CD4-positive, alpha-beta T cell treated with Interleukin-10 for 1 hour (primary cell): ENCODE results near the gene AKNA.
"Not testable (repeated sequence)": the region's sequence is repeated elsewhere in the genome, so short reads cannot be mapped to it uniquely, and the experiment has no call there.

ENCODE experiments used
- DNase-seq: peaks from one replicate; pipeline ENCODE4 v3.0.0-alpha.2; 2020

AKNA gene

DNA sequence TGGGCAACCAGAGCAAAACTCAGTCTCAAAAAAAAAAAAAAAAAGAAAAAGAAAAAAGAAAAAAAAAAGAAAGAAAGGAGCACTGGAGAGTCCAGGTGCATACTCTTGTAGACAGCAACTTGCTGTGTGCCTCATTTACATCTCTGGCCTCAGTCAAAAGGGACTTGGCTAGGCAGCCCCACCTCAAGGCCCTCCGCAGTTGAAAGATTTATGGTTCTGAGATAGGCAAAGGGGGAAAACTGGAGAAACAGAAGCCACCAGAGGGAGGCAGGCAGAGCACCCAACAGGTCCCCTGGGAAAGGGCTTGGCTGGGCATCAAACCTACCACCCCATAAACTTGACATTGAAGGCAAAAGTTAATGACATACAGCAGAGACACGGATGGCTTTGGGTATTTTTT is 52.0 kb downstream of the AKNA start:
- no peak for DNase-seq

DNA sequence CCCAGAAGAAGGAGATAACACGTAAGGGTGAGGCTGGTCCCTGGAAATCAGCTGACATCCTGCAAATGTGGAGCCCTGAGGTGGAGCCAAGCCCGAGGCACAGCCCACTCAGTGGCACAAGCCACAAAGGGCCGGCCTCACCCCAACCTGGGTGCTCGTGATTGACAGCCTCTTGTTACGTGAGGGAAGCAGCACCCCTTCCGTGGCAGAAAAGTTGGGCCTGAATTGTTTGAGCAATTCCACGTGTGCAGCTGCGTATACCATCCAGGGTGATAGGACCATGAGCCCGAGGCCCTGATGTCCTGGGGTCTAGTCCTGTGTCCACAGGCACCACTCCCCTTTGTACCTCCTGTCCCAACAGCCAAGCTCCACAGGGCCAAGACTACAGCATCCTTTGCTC is 53.3 kb downstream of the AKNA start:
- DNase-seq = no peak

DNA sequence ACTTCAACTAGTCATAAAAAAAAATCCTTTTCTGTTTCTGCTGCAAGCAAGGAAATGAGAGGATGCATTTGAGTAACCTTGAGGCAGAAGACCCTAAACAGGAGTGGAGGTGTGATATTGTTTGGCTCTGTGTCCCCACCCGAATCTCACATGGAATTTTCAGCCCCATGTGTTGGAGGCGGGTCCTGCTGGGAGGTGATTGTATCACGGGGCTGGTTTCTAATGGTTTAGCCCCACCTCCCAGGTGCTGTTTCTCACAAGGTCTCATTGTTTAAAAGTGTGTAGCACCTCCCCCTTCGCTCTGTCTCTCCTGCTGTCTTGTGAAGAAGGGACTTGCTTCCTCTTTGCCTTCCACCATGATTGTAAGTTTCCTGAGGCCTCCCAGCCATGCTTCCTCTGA is 54.1 kb downstream of the AKNA start:
- DNase-seq = not testable (repeated sequence)

DNA sequence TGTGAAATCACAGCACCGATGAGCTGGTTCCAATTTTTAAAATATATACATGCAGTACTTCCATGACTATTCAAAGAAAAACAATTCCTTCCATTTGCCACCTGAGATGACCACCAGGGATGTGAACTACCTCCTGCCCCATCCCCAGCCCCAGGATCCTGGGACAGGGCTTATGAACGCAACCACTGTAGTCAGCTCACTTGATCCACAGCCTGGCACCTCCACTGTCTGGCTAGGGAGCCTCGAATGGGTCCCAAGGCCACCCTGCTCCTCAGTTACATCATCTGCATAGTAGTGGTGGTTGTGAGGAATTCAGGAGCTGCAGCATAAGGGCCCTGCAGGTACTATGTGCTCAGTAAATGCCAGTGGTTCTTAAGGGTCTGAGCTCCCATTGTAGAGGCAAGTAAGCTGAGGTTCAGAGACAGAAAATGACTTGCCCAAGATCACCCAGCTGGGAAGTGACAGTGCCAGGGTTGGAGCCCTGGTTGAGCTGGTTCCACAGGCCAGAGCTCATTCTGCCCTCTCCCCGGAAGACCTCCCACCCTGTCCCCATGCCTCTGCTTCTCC is 55.2 kb downstream of the AKNA start:
- not testable (repeated sequence) for DNase-seq

DNA sequence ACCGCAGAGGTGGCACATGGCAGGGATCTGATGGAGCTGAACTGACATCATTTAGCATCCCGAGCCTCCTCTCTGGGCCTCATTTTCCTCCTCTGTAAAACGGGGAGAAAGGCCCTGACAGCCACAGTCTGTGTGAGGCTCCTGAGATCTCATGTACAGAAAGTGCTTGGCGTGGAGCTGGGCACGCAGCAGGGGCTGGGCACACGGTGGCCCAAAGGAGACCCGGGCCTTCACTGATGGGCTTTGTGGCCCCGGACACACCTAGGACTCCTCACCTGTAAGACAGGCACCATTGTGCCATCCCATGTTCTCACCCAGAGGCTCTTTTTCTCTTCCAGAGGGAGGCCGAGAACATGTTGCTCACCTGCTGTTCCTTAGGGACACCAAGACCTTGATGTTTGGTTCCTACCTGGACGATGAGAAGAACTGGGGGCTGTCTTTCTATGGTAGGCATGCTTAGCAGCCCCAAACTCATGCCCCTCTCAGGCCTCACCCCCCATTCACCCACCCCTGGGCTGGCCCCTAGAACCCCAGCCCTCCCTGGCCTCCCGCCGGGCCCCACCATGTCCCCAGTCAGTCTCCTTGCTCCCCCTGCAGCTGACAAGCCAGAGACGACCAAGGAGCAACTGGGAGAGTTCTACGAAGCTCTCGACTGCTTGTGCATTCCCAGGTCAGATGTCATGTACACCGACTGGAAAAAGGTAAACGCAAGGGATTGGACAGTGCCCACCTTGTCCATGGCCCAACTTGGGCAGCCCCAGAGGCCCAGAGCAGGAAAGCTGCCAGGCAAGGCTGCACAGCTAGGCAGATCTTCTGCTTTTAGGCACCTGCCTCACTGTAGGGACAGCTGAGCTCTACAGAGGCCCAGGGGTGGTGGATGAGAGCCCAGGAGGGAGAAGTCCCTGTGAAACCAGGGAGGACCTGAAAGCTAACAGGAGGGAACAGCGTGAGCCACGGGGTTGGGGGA is 56.3 kb downstream of the AKNA start:
- DNase-seq = not testable (repeated sequence)

DNA sequence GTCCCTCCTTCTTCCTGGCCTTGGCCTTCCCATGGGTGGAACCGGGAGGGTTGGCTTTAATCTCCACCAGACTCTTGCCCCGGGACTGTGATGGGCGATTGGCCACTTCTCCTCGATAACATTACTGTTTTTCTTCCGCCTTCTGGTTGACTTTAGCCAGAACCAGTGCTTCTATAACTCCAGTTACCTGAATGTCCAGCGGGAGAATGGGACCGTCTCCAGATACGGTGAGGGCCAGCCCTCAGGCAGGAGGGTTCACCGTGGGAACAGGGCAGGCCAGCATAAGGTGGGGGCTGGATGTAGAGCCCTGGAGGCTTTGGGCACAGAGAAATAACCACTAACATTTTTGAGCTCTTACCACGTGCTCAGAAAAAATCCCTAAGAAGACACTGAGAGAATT is 57.1 kb downstream of the AKNA start:
- DNase-seq = no peak

DNA sequence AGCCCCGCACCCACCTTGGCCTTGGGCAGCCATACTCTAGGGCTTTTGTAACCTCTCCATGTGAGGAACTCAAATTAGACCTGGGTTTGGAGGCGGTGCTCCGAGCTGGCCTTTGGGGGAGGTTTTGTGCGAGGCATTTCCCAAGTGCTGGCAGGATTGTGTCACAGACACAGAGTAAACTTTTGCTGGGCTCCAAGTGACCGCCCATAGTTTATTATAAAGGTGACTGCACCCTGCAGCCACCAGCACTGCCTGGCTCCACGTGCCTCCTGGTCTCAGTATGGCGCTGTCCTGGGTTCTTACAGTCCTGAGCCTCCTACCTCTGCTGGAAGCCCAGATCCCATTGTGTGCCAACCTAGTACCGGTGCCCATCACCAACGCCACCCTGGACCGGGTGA is 58.2 kb downstream of the AKNA start, which contains the start of gene ORM2:
TSS of gene ORM2 (plus strand) at position 245 of the 398 bp plus-strand sequence. CDS start at position 281, 36 bp downstream.
- not testable (repeated sequence) for DNase-seq

DNA sequence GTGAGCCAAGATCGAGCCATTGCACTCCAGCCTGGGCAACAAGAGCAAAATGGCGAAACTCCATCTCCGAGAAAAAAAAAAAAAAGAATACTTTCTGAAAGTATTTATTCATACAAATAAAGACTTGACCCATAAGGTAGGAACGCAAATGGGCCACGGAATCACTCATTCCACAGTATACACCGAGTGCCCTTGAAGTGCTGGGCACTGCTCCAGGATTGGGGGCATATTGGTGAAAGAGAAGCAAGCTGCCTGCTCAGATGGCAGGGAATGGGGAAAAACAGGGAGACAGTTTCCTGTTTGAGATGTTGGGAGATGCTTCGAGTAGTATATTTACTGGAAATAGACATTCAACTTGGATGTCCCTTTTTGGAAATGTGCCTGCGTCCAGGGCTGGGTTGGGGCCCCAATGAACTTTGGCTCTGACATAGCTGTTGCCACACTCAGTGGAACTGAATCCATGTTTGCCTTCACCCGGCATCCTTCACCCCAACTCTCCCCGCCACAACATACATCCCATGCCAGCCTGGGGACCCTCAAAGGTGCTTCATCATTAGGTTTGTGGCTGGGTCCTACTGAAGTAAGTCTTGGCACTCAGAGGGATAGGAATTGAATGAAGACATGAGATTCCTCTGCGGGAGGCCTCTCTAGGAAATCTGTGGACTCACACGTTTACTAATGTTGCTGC is 58.7 kb downstream of the AKNA start:
- DNase-seq = not testable (repeated sequence)

DNA sequence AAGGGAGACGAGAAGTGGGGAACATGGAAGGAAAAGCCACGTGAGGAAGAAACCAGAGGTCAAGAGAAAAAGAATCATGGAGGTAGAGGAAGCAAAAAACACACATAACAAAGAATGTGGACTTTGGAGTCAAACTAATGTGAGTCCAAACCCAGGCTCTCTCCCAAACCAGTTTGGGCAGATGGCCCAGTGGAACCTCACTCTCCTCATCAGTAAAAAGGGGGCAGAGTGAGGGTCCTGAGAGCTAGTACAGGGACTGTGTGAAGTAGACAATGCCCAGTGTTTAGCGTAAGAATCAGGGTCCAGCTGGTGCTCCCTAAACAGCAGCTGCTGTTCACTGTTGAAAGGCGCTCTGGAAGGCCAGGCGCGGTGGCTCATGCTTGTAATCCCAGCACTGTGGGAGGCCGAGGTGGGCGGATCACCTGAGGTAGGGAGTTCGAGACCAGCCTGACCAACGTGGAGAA is 59.4 kb downstream of the AKNA start:
- not testable (repeated sequence) for DNase-seq

DNA sequence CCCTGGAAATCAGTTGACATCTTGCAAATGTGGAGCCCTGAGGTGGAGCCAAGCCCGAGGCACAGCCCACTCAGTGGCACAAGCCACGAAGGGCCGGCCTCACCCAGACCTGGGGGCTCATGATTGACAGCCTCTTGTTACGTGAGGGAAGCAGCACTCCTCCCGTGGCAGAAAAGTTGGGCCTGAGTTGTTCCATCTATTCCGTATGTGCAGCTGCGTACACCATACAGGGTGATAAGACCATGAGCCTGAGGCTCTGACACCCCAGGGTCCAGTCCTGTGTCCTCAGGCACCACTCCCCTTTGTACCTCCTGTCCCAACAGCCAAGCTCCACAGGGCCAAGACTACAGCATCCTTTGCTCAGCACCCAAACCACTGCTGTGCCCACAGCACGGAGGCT is 60.0 kb downstream of the AKNA start:
- DNase-seq = no peak

DNA sequence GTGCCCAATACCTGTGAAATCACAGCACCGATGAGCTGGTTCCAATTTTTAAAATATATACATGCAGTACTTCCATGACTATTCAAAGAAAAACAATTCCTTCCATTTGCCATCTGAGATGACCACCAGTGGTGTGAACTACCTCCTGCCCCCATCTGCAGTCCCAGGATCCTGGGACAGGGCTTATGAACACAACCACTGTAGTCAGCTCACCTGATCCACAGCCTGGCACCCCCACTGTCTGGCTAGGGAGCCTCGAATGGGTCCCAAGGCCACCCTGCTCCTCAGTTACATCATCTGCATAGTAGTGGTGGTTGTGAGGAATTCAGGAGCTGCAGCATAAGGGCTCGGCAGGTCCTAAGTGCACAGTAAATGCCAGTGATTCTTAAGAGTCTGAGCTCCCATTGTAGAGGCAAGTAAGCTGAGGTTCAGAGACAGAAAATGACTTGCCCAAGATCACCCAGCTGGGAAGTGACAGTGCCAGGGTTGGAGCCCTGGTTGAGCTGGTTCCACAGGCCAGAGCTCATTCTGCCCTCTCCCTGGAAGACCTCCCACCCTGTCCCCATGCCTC is 62.0 kb downstream of the AKNA start:
- DNase-seq = not testable (repeated sequence)

DNA sequence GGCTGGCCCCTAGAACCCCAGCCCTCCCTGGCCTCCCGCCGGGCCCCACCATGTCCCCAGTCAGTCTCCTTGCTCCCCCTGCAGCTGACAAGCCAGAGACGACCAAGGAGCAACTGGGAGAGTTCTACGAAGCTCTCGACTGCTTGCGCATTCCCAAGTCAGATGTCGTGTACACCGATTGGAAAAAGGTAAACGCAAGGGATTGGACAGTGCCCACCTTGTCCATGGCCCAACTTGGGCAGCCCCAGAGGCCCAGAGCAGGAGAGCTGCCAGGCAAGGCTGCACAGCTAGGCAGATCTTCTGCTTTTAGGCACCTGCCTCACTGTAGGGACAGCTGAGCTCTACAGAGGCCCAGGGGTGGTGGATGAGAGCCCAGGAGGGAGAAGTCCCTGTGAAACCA is 62.8 kb downstream of the AKNA start:
- DNase-seq = not testable (repeated sequence)

DNA sequence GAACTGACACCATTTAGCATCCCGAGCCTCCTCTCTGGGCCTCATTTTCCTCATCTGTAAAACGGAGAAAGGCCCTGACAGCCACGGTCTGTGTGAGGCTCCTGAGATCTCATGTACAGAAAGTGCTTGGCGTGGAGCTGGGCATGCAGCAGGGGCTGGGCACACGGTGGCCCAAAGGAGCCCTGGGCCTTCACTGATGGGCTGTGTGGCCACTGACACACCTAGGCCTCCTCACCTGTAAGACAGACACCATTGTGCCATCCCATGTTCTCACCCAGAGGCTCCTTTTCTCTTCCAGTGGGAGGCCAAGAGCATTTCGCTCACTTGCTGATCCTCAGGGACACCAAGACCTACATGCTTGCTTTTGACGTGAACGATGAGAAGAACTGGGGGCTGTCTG is 63.3 kb downstream of the AKNA start:
- DNase-seq = no peak

DNA sequence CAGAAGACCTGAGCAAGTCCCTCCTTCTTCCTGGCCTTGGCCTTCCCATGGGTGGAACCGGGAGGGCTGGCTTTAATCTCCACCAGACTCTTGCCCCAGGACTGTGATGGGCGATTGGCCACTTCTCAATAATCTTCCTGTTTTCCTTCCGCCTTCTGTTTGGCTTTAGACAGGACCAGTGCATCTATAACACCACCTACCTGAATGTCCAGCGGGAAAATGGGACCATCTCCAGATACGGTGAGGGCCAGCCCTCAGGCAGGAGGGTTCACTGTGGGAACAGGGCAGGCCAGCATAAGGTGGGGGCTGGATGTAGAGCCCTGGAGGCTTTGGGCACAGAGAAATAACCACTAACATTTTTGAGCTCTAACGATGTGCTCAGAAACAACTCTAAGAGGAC is 63.9 kb downstream of the AKNA start:
- DNase-seq = not testable (repeated sequence)

DNA sequence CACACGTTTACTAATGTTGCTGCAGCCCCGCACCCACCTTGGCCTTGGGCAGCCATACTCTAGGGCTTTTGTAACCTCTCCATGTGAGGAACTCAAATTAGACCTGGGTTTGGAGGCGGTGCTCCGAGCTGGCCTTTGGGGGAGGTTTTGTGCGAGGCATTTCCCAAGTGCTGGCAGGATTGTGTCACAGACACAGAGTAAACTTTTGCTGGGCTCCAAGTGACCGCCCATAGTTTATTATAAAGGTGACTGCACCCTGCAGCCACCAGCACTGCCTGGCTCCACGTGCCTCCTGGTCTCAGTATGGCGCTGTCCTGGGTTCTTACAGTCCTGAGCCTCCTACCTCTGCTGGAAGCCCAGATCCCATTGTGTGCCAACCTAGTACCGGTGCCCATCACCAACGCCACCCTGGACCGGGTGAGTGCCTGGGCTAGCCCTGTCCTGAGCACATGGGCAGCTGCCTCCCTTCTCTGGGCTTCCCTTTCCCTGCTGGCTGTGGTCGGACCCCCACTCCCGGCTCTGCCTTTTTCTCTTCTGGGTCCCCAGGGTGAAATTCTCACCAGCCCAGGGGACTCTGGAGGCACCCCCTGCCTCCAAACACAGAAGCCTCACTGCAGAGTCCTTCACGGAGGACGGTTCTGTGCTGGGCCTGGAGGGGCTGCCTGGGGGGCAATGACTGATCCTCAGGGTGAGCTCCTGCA is 64.8 kb downstream of the AKNA start, which contains the start of gene ORM1:
TSS of gene ORM1 (plus strand) at position 268 of the 701 bp plus-strand sequence. CDS start at position 304, 36 bp downstream.
- DNase-seq = not testable (repeated sequence)

DNA sequence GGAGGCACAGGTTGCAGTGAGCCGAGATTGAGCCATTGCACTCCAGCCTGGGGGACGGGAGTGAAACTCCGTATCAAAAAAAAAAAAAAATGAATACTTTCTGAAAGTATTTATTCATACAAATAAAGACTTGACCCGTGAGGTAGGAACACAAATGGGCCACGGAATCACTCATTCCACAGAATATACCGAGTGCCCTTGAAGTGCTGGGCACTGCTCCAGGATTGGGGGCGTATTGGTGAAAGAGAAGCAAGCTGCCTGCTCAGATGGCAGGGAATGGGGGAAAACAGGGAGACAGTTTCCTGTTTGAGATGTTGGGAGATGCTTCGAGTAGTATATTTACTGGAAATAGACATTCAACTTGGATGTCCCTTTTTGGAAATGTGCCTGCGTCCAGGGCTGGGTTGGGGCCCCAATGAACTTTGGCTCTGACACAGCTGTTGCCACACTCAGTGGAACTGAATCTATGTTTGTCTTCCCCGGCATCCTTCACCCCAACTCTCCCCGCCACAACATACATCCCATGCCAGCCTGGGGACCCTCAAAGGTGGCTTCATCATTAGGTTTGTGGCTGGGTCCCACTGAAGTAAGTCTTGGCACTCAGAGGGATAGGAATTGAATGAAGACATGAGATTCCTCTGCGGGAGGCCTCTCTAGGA is 65.5 kb downstream of the AKNA start:
- not testable (repeated sequence) for DNase-seq

DNA sequence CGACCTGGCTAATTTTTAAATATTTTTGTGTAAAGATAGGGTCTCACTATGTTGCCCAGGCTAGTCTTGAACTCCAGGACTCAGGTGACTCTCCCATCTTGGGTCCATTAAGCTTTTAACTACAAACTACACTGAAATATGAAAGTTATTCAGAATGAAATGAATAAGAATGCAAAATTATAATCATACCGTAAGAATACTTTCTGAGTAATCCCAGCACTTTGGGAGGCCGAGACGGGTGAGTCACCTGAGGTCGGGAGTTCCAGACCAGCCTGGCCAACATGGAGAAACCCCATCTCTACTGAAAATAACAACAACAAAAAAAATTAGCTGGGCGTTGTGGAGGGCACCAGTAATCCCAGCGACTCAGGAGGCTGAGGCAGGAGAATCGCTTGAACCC is 66.0 kb downstream of the AKNA start:
- no peak for DNase-seq

DNA sequence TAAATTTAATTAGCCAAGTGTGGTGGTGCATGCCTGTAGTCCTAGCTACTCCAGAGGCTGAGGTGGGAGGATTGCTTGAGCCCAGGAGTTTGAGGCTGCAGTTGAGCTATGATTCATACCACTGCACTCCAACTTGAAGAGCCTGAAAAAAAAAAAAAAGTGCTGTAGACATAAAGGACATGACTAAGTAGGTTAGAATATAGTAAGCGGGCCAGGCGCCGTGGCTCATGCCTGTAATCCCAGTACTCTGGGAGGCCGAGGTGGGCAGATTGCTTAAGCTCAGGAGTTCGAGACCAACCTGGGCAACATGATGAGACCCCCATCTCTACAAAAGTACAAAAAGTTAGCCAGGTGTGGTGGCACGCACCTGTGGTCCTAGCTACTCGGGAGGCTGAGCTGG is 67.1 kb downstream of the AKNA start:
- DNase-seq = not testable (repeated sequence)

DNA sequence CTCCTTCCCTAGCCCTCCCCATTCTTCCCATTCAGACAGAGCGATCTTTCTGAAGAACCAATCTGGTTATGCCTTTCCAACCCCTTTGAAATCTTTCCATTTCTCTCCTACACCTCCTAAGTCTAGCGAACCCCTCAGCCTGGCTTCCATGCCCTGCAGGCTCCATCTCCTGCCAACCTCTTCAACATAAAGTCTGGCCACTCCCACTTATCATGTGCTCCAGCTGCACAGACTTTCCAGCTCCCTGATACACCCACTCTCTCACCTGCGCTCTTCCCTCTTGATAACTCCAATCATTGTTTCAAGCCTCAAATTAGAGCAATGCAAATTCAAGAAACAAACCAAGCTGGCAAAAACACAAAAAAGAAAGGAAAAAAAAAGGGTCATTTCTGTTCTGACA is 68.6 kb downstream of the AKNA start:
- no peak for DNase-seq

DNA sequence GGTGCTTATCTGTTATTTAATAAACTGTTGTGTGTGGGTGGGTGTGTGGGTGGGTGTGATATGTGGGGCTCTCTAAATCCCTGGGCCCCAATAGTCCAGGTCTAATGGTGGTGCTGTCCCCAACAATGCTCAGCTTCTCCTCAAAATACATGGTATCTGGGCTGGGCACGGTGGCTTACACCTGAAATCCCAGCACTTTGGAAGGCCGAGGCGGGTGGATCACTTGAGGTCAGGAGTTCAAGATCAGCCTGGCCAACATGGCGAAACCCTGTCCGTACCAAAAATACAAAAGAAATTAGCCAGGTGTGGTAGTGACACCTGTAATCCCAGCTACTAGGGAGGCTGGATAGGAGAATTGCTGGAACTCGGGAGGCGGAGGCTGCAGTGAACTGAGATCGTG is 69.4 kb downstream of the AKNA start:
- no peak for DNase-seq

DNA sequence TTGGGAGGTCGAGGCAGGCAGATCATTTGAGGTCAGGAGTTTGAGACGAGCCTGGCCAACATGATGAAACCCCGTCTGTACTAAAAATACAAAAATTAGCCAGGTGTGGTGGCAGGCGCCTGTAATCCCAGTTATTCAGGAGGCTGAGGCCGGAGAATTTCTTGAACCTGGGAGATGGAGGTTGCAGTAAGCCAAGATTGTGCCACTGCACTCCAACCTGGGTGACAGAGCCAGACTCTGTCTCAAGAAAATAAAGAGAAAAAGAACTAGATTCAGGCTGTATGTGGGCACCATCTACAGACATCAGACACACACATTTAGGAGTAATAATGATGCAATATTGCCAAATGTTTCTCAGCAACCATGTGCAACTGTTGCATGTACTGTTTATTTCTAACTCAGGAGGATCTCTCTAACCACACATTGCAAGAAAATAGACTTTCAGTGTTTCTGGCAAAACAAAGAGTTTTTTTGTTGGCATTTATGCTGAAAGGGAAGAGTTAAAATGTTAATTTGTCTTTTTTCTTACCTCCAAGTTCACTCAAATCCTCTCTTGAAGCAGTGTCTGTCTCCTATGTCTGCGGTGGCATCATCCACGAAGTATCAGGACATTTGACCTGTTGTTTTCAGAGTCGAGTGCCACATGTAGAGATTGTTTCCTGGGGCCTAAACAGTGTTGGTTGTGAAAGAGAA is 70.0 kb downstream of the AKNA start:
- no peak for DNase-seq
